SHP77 (cell line): ENCODE results near the gene MXRA8.

Source experiments
- DNase-seq, 2 experiments: peaks; one replicate each; lab custom pipeline; 2025; lab: John Stamatoyannopoulos, UW

MXRA8 gene

GRCh38 chr1:1366699-1367066, 8.3 kb upstream of the MXRA8 start:
- DNase-seq = no peak

DNA sequence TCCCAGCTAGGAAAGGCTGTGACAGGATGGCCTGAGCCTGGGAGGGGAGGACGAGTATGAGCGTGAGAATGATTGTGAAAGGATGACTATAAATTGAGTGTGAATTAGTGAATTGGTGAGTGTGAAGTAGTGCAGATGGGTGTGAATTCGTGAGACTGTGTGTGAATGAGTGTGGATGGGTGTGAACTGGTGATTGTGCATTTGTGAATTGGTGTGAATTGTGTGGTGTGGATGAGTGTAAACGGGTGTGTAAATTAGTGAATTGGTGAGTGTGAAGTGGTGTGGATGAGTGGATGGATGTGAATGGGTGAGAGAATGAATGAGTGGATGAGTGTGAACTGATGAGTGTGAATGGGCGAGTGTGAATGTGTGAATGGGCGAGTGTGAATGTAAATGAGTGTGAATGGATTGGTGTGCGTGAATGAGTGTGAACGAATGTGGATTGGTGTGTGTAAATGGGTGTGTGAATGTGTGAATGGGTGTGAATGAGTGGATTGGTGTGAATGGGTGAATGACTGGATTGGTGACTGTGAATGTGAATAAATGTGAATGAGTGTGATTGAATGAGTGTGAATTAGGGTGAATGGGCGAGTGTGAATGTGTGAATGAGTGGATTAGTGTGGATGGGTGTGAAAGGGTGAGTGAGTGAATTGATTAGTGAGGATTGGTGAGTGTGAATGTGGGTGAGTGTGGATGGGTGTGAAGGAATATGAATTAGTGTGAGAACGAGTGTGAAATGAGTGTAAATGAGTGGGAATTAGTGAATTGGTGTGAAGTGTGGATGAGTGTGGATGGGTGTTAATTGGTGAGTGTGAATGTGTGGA, 7.7 kb upstream of the MXRA8 start:
- no peak for DNase-seq

- no peak for DNase-seq
Measured at GRCh38 chr1:1364266-1364665, 5.9 kb upstream of the MXRA8 start.

- DNase-seq = no peak
Measured at GRCh38 chr1:1361982-1362423, 3.6 kb upstream of the MXRA8 start.

GRCh38 chr1:1361233-1361981, 3.1 kb upstream of the MXRA8 start:
- no peak for DNase-seq

- no peak for DNase-seq
Measured at GRCh38 chr1:1360506-1361169, 2.3 kb upstream of the MXRA8 start.

DNA sequence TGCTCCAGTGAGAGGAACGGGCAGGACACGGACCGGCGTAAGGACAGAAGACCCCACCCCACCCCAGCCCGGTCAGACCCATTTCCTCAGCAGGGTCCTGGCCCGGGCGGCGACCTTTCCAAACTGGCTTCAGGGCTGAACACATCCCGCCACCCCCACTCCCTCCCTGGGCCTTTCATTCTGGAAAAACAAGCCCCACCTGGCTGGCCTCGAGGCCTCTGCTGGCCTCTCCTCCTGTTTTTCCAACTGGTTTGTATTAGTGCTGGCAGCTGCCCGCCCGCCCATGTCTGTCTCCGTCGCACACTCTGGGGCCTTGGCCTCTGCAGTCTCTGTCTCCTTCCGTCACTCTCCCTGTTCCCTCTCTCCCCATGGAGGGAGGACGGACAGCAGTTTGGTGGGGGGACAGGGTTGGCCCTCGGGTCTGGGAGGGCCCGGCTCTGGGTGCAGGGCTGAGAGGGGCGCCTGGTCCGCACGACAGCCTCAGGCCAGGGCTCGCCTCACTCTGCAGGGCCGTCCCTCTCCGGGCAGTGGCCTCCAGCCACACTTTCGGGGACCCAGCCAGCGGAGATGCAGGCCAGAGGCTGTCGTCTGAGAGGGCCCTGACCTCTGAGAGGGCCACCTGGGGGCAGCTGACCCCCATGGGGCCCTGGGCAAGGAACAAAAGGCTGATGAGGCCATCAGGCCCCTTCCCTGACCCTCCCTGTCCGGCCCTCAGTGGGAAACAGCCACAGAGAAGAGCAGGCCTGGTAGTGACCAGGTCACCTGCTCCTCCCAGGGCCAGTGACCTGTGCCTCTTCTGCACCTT, 1.5 kb upstream of the MXRA8 start:
- no peak for DNase-seq

- no peak for DNase-seq
Measured at GRCh38 chr1:1359308-1359663, 931 bp upstream of the MXRA8 start.

GRCh38 chr1:1357871-1358432, 403 bp downstream of the MXRA8 start:
- no peak for DNase-seq

GRCh38 chr1:1356796-1357401, 1.5 kb downstream of the MXRA8 start:
- no peak for DNase-seq

- DNase-seq = no peak
Measured at GRCh38 chr1:1356166-1356795, 2.1 kb downstream of the MXRA8 start.

DNA sequence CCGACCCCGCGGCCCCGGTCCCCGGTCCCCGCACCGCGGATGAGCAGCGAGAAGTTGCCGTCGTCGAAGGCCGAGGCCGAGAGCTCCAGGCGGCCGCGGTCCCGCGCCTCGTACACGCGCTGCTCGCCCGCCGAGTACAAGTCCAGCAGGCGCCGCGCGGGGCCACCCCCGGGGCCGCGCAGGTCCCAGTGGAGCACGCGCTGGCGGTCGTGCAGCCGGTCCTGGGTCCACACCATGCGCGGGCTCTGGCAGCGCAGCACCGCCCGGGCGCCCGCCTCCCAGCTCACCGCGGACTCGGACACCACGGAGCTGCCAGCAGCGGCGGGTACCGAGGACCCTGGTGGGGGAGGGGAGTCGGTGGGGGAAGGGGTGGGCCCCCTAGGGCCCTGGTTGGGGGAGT, 2.9 kb downstream of the MXRA8 start:
- no peak for DNase-seq

GRCh38 chr1:1354271-1355247, 3.8 kb downstream of the MXRA8 start:
- no peak for DNase-seq

DNA sequence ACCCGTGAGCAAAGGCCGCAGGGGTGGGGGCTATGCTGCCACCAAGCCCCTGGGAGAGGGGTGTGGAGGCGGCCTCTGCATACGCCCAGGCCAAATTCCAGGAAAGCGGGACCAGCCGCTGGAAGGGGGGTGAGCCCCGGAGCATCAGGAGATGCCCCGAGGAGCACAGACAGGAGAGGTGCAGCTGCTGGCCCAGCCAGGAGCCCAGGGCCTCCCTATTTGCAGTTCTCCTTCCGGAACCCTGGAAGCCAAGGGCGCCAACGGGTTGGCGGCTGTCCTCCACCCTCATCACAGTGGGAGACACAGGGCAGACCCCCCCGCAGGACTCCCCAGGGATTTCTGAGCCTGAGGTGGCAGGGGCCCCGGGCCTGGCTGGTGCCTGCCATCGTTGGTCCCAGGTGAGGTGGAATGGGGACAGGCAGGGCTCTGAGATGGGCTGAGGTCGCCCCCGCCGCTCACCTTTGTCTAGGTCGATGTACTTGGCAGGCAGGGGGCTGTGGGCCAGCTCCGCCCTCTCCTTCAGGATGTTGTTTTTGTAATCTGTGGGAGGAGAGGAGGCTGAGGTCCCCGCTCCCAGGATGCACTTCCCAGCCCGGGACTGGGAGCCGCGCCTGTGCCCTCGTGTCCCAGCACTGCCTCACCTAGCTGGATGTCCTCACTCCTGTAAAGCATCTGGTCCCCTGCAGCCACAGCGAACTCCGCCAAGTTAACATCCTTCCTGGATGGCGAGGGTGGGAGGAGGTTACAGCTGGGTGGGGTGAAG, 4.8 kb downstream of the MXRA8 start:
- DNase-seq = no peak

GRCh38 chr1:1352786-1353388, 5.5 kb downstream of the MXRA8 start:
- no peak for DNase-seq

DNA sequence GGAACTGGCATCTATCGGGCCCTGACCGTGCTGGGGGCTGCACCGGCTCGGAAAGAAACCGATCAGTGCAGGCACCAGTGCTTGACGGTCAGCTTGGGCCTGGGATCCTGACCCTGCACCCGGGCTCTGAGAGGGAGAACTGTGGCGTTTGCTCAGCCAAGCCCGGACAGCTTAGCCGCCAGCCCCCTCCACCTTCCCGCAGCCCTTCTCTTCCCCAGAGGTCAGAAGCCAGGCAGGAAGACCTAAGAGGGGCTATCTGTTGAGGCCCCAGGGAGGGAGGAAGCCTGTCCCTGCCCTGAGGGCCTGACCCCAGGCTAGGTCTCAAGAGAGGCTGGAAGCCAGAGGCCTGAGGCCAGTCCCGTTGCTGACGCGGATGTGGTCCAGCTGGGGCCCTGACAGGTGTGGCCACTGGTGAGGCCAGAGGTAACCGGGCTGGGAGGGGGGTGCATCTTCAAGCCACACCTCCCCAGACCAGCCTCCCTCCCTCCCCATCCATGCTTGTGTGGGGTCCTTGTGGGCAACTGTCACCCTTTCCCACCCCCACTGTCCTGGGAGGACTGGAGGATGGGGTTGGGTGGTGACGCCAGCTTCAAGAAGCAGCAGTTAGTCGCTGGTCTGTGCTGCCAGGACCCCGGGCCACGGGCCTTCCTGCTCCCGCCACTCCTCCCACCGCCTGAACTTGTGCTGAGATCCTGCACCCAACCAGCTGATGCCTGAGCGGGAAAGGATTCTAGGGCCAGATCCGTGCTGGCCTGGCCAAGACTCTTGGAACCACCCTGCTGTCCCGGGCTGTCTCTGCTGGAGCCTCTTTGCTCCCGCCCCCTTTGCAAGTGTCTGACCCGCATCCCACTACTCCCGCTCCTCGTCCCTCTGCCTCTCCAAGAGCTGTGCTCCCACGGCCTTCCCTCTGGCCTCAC, 6.6 kb downstream of the MXRA8 start:
- DNase-seq = no peak

- DNase-seq = no peak
Measured at GRCh38 chr1:1349256-1350012, 8.9 kb downstream of the MXRA8 start, which contains the start of gene DVL1. Gene DVL1 (minus strand): TSS chr1:1349418. CDS start chr1:1349065, 353 bp downstream.
